Activated naive CD4-positive, alpha-beta T cell treated with anti-CD3 and anti-CD28 coated beads for 36 hours (primary cell): ENCODE results near the gene DCUN1D2. TPM values are rescaled to one million over a fixed set of nuclear protein-coding genes. Genes with fewer than 3 reads are reported as not detected.
"Not testable (repeated sequence)": the region's sequence is repeated elsewhere in the genome, so short reads cannot be mapped to it uniquely, and the experiment has no call there.

ENCODE experiments used
- CTCF ChIA-PET: fragments of 350-600 bp; sonication (Branson Sonifier 250); formaldehyde crosslinking; loops from one replicate; lab custom pipeline; 2021; ENCODE audit warnings: antibody characterized with exemption; lab: Charles Lee
- DNase-seq: peaks from one replicate; pipeline ENCODE4 v3.0.0-alpha.2; 2020
- H3K27ac Mint-ChIP-seq: one replicate; pipeline ENCODE4 v1.8.0; 2021; ENCODE audit warnings: mild to moderate bottlenecking, mixed read lengths
- H3K27me3 Mint-ChIP-seq: one replicate; pipeline ENCODE4 v1.8.0; 2021; ENCODE audit warnings: low read depth, mixed read lengths
- H3K36me3 Mint-ChIP-seq: one replicate; pipeline ENCODE4 v1.8.0; 2021; ENCODE audit warnings: low read depth, mixed read lengths
- H3K4me1 Mint-ChIP-seq: one replicate; pipeline ENCODE4 v1.8.0; 2021; ENCODE audit warnings: low read depth, mixed read lengths
- H3K4me3 Mint-ChIP-seq: one replicate; pipeline ENCODE4 v1.8.0; 2021; ENCODE audit warnings: mild to moderate bottlenecking, moderate library complexity, mixed read lengths
- H3K9me3 Mint-ChIP-seq: one replicate; pipeline ENCODE4 v1.8.0; 2021; ENCODE audit warnings: mixed read lengths
- intact Hi-C: fragments of 100-400 bp; cut with micrococcal nuclease; formaldehyde crosslinking; loops from one replicate; pipeline ENCODE4 v1.15.1; 2023
- total RNA-seq, 2 experiments: library from RNA; stranded (reverse); gene quantifications; one replicate each; pipeline ENCODE4 v1.2.3, GENCODE V29; 2021

DCUN1D2 gene
- total RNA-seq, 2 experiments from 2014 or later = 14.3 to 14.7 TPM

GRCh38 chr13:113479179-113479578 is 11.3 kb downstream of the DCUN1D2 start:
- CTCF ChIA-PET = no interaction called here
- no peaks in the 10 kb centered on the region for H3K27me3 Mint-ChIP-seq
- no peak overlapping the region for H3K4me3 Mint-ChIP-seq
- peaks cover 11% of the 10 kb centered on the region for H3K36me3 Mint-ChIP-seq
- intact Hi-C loops = no loop called here
- DNase-seq = no peak
- no peak overlapping the region for H3K27ac Mint-ChIP-seq
- peaks cover 2% of the 10 kb centered on the region for H3K4me1 Mint-ChIP-seq
- H3K9me3 Mint-ChIP-seq = no peaks in the 10 kb centered on the region

- no peak for DNase-seq
- no peaks in the 10 kb centered on the region for H3K4me1 Mint-ChIP-seq
- H3K27me3 Mint-ChIP-seq = no peaks in the 10 kb centered on the region
- CTCF ChIA-PET = interaction anchor here (1.6 kb wide), 1 partner anchor 12 kb away, joined by 5 read pairs; no protein-coding TSS in a partner anchor
- H3K9me3 Mint-ChIP-seq = no peaks in the 10 kb centered on the region
- peaks cover 13% of the 10 kb centered on the region for H3K36me3 Mint-ChIP-seq
- intact Hi-C loops = no loop called here
- H3K4me3 Mint-ChIP-seq = no peak overlapping the region
- no peak overlapping the region for H3K27ac Mint-ChIP-seq
Measured at GRCh38 chr13:113477724-113478123, 12.8 kb downstream of the DCUN1D2 start.

GRCh38 chr13:113476811-113477210 is 13.7 kb downstream of the DCUN1D2 start:
- no peak overlapping the region for H3K4me3 Mint-ChIP-seq
- peaks cover 15% of the 10 kb centered on the region for H3K36me3 Mint-ChIP-seq
- H3K9me3 Mint-ChIP-seq = no peaks in the 10 kb centered on the region
- intact Hi-C loops = no loop called here
- CTCF ChIA-PET = no interaction called here
- DNase-seq = no peak
- H3K4me1 Mint-ChIP-seq = no peaks in the 10 kb centered on the region
- H3K27ac Mint-ChIP-seq = no peak overlapping the region
- no peaks in the 10 kb centered on the region for H3K27me3 Mint-ChIP-seq

GRCh38 chr13:113475911-113476310 is 14.6 kb downstream of the DCUN1D2 start:
- intact Hi-C loops = no loop called here
- peaks cover 23% of the 10 kb centered on the region for H3K36me3 Mint-ChIP-seq

GRCh38 chr13:113475280-113475679 is 15.2 kb downstream of the DCUN1D2 start:
- intact Hi-C loops = no loop called here
- no peak overlapping the region for H3K27ac Mint-ChIP-seq
- H3K9me3 Mint-ChIP-seq = no peaks in the 10 kb centered on the region
- CTCF ChIA-PET = interaction anchor here (0.9 kb wide), 1 partner anchor 14 kb away, joined by 3 read pairs; no protein-coding TSS in a partner anchor
- no peaks in the 10 kb centered on the region for H3K27me3 Mint-ChIP-seq
- peaks cover 24% of the 10 kb centered on the region for H3K36me3 Mint-ChIP-seq
- DNase-seq = no peak
- H3K4me3 Mint-ChIP-seq = no peak overlapping the region
- H3K4me1 Mint-ChIP-seq = no peaks in the 10 kb centered on the region

More at GRCh38 chr13:113475911-113476310, 14.6 kb downstream of the DCUN1D2 start:
- H3K9me3 Mint-ChIP-seq = no peaks in the 10 kb centered on the region
- no peak overlapping the region for H3K4me3 Mint-ChIP-seq
- H3K27me3 Mint-ChIP-seq = no peaks in the 10 kb centered on the region
- no peaks in the 10 kb centered on the region for H3K4me1 Mint-ChIP-seq
- DNase-seq = no peak
- CTCF ChIA-PET = interaction anchor here (0.9 kb wide), 1 partner anchor 13 kb away, joined by 3 read pairs; no protein-coding TSS in a partner anchor
- H3K27ac Mint-ChIP-seq = no peak overlapping the region

GRCh38 chr13:113474179-113474578 is 16.3 kb downstream of the DCUN1D2 start:
- Mint-ChIP-seq H3K4me1 (no peaks in the 10 kb centered on the region), H3K27me3 (no peaks in the 10 kb centered on the region), H3K9me3 (no peaks in the 10 kb centered on the region), H3K27ac (no peak overlapping the region), H3K4me3 (no peak overlapping the region), H3K36me3 (peaks cover 23% of the 10 kb centered on the region)
- CTCF ChIA-PET = interaction anchor here (0.8 kb wide), 1 partner anchor 660 kb away, joined by 3 read pairs; no protein-coding TSS in a partner anchor
- DNase-seq = no peak
- intact Hi-C loops = no loop called here

GRCh38 chr13:113472355-113473025 is 18.0 kb downstream of the DCUN1D2 start:
- no peak overlapping the region for H3K27ac Mint-ChIP-seq
- no peaks in the 10 kb centered on the region for H3K4me1 Mint-ChIP-seq
- no peak for DNase-seq
- H3K27me3 Mint-ChIP-seq = no peaks in the 10 kb centered on the region
- intact Hi-C loops = no loop called here
- CTCF ChIA-PET = no interaction called here
- peaks cover 21% of the 10 kb centered on the region for H3K36me3 Mint-ChIP-seq
- H3K9me3 Mint-ChIP-seq = no peaks in the 10 kb centered on the region
- H3K4me3 Mint-ChIP-seq = no peak overlapping the region

GRCh38 chr13:113471844-113472243 is 18.7 kb downstream of the DCUN1D2 start:
- Mint-ChIP-seq H3K27me3 (no peaks in the 10 kb centered on the region), H3K4me3 (no peak overlapping the region), H3K4me1 (no peaks in the 10 kb centered on the region), H3K27ac (no peak overlapping the region), H3K9me3 (no peaks in the 10 kb centered on the region), H3K36me3 (peaks cover 24% of the 10 kb centered on the region)
- no peak for DNase-seq
- intact Hi-C loops = no loop called here
- CTCF ChIA-PET = no interaction called here

GRCh38 chr13:113470635-113471163 is 19.8 kb downstream of the DCUN1D2 start:
- CTCF ChIA-PET, intact Hi-C loops, H3K27me3 Mint-ChIP-seq, H3K4me3 Mint-ChIP-seq, H3K9me3 Mint-ChIP-seq, H3K4me1 Mint-ChIP-seq, H3K27ac Mint-ChIP-seq, DNase-seq: not testable (repeated sequence)
- H3K36me3 Mint-ChIP-seq = peaks cover 24% of the 10 kb centered on the region

- H3K9me3 Mint-ChIP-seq = no peaks in the 10 kb centered on the region
- no peaks in the 10 kb centered on the region for H3K27me3 Mint-ChIP-seq
- intact Hi-C loops = no loop called here
- H3K4me3 Mint-ChIP-seq = no peak overlapping the region
- no peaks in the 10 kb centered on the region for H3K4me1 Mint-ChIP-seq
- CTCF ChIA-PET = no interaction called here
- no peak for DNase-seq
- H3K36me3 Mint-ChIP-seq = peaks cover 24% of the 10 kb centered on the region
- no peak overlapping the region for H3K27ac Mint-ChIP-seq
Measured at GRCh38 chr13:113470073-113470472, 20.4 kb downstream of the DCUN1D2 start.

GRCh38 chr13:113469582-113469981 is 20.9 kb downstream of the DCUN1D2 start:
- H3K4me1 Mint-ChIP-seq = no peaks in the 10 kb centered on the region
- H3K27me3 Mint-ChIP-seq = no peaks in the 10 kb centered on the region
- no peak for DNase-seq
- H3K27ac Mint-ChIP-seq = no peak overlapping the region
- peaks cover 21% of the 10 kb centered on the region for H3K36me3 Mint-ChIP-seq
- CTCF ChIA-PET = no interaction called here
- intact Hi-C loops = no loop called here
- no peaks in the 10 kb centered on the region for H3K9me3 Mint-ChIP-seq
- H3K4me3 Mint-ChIP-seq = no peak overlapping the region

GRCh38 chr13:113468472-113469201 is 21.9 kb downstream of the DCUN1D2 start:
- H3K27me3 Mint-ChIP-seq = no peaks in the 10 kb centered on the region
- intact Hi-C loops = no loop called here
- no peaks in the 10 kb centered on the region for H3K4me1 Mint-ChIP-seq
- CTCF ChIA-PET = no interaction called here
- no peaks in the 10 kb centered on the region for H3K9me3 Mint-ChIP-seq
- H3K27ac Mint-ChIP-seq = no peak overlapping the region
- H3K36me3 Mint-ChIP-seq = peaks cover 18% of the 10 kb centered on the region
- DNase-seq = no peak
- no peak overlapping the region for H3K4me3 Mint-ChIP-seq
